ENCODE measurements around the gene MORF4L1. TPM values are rescaled to one million over a fixed set of nuclear protein-coding genes. Genes with fewer than 3 reads are reported as not detected.
"Not testable (repeated sequence)": the region's sequence is repeated elsewhere in the genome, so short reads cannot be mapped to it uniquely, and the experiment has no call there.

The MORF4L1 gene
- total and polyA plus RNA-seq, 2 experiments from 2014 or later = 357 to 388 TPM

GRCh38 chr15:78859971-78860719, 12.5 kb upstream of the MORF4L1 start:
- DNase-seq = peak; percentile 90
- Histone ChIP-seq H3K9ac (peak overlapping the region; percentile 89), H3K4me2 (ENCODE audit: unreplicated experiment) (peak overlapping the region; percentile 80), H4K20me1 (ENCODE audit: insufficient read depth) (no peaks in the 10 kb centered on the region), H3K9me3 (ENCODE audit: low read depth) (no peaks in the 10 kb centered on the region), H3K4me1 (ENCODE audit: insufficient read depth) (peaks cover 7% of the 10 kb centered on the region), H3K9me2 (ENCODE audit: insufficient read depth) (no peaks in the 10 kb centered on the region), H3K27me3 (replicated peaks; ENCODE audit: insufficient read depth) (no peaks in the 10 kb centered on the region), H3K27ac (peak overlapping the region; percentile 93), H3K4me3 (peak overlapping the region; percentile 77), H2AFZ (peak overlapping the region; percentile 94), H3F3A (ENCODE audit: insufficient read depth) (peaks cover 24% of the 10 kb centered on the region), H3K36me3 (ENCODE audit: low read depth) (no peaks in the 10 kb centered on the region), H3K79me2 (ENCODE audit: insufficient read depth) (no peaks in the 10 kb centered on the region)
- in situ Hi-C loops (cut with MboI) = no loop called here
- 1 to 2% methylated on average over 28 of the region's 28 CpGs for WGBS, 2 experiments (ENCODE audit: low coverage in 1 of 2, low lambda C conversion rate in 2 of 2, missing lambda C conversion rate in 2 of 2)
- TF ChIP-seq EZH2 (IDR thresholded peaks at IDR 0.05; ENCODE audit: insufficient read depth, poor library complexity, severe bottlenecking) = no peak
- TF ChIP-seq EZH2phosphoT487 (IDR thresholded peaks at IDR 0.05; ENCODE audit: insufficient read depth, low read depth) = no peak

GRCh38 chr15:78865585-78865984, 7.1 kb upstream of the MORF4L1 start:
- H3K4me3 ChIP-seq; H3K9me2 ChIP-seq (ENCODE audit: insufficient read depth); H2AFZ ChIP-seq; H3F3A ChIP-seq (ENCODE audit: insufficient read depth); H3K36me3 ChIP-seq (ENCODE audit: low read depth); DNase-seq; H3K79me2 ChIP-seq (ENCODE audit: insufficient read depth); H4K20me1 ChIP-seq (ENCODE audit: insufficient read depth); H3K27ac ChIP-seq; H3K9me3 ChIP-seq (ENCODE audit: low read depth); H3K4me2 ChIP-seq (ENCODE audit: unreplicated experiment); in situ Hi-C loops (cut with MboI); H3K9ac ChIP-seq; H3K4me1 ChIP-seq (ENCODE audit: insufficient read depth); H3K27me3 ChIP-seq (replicated peaks; ENCODE audit: insufficient read depth): not testable (repeated sequence)
- WGBS, 2 experiments (ENCODE audit: low coverage in 1 of 2, low lambda C conversion rate in 2 of 2, missing lambda C conversion rate in 2 of 2) = 91 to 95% methylated on average over 10 of the region's 10 CpGs

- H2AFZ ChIP-seq; DNase-seq; H3K36me3 ChIP-seq (ENCODE audit: low read depth); H3K27me3 ChIP-seq (replicated peaks; ENCODE audit: insufficient read depth); H3K9ac ChIP-seq; H3K4me3 ChIP-seq; H3F3A ChIP-seq (ENCODE audit: insufficient read depth); in situ Hi-C loops (cut with MboI); H3K4me2 ChIP-seq (ENCODE audit: unreplicated experiment); H3K9me3 ChIP-seq (ENCODE audit: low read depth); H3K27ac ChIP-seq; H3K79me2 ChIP-seq (ENCODE audit: insufficient read depth); H3K4me1 ChIP-seq (ENCODE audit: insufficient read depth); H3K9me2 ChIP-seq (ENCODE audit: insufficient read depth); H4K20me1 ChIP-seq (ENCODE audit: insufficient read depth): not testable (repeated sequence)
- WGBS, 2 experiments (ENCODE audit: low coverage in 1 of 2, low lambda C conversion rate in 2 of 2, missing lambda C conversion rate in 2 of 2) = 35 to 50% methylated on average over 8 of the region's 8 CpGs
Measured at GRCh38 chr15:78866031-78866430, 6.7 kb upstream of the MORF4L1 start.

- Histone ChIP-seq H3F3A (ENCODE audit: insufficient read depth) (no peaks in the 10 kb centered on the region), H3K4me1 (ENCODE audit: insufficient read depth) (peaks cover under 1% of the 10 kb centered on the region), H3K9ac (no peak overlapping the region), H3K79me2 (ENCODE audit: insufficient read depth) (no peaks in the 10 kb centered on the region), H2AFZ (no peak overlapping the region), H3K4me3 (no peak overlapping the region), H3K27ac (no peak overlapping the region), H3K9me3 (ENCODE audit: low read depth) (no peaks in the 10 kb centered on the region), H4K20me1 (ENCODE audit: insufficient read depth) (no peaks in the 10 kb centered on the region), H3K4me2 (ENCODE audit: unreplicated experiment) (no peak overlapping the region), H3K36me3 (ENCODE audit: low read depth) (no peaks in the 10 kb centered on the region), H3K9me2 (ENCODE audit: insufficient read depth) (no peaks in the 10 kb centered on the region), H3K27me3 (replicated peaks; ENCODE audit: insufficient read depth) (no peaks in the 10 kb centered on the region)
- peak; percentile 7 for DNase-seq
- in situ Hi-C loops (cut with MboI) = no loop called here
- 53 to 60% methylated on average over 4 of the region's 4 CpGs for WGBS, 2 experiments (ENCODE audit: low coverage in 1 of 2, low lambda C conversion rate in 2 of 2, missing lambda C conversion rate in 2 of 2)
- TF ChIP-seq EZH2 (IDR thresholded peaks at IDR 0.05; ENCODE audit: insufficient read depth, poor library complexity, severe bottlenecking) = no peak
- TF ChIP-seq EZH2phosphoT487 (IDR thresholded peaks at IDR 0.05; ENCODE audit: insufficient read depth, low read depth) = no peak
Measured at GRCh38 chr15:78866803-78867202, 5.9 kb upstream of the MORF4L1 start.

GRCh38 chr15:78868366-78868765, 4.3 kb upstream of the MORF4L1 start:
- Histone ChIP-seq H3K27ac (no peak overlapping the region), H3K36me3 (ENCODE audit: low read depth) (no peaks in the 10 kb centered on the region), H2AFZ (no peak overlapping the region), H3K4me1 (ENCODE audit: insufficient read depth) (peaks cover 7% of the 10 kb centered on the region), H3K9me2 (ENCODE audit: insufficient read depth) (no peaks in the 10 kb centered on the region), H3K79me2 (ENCODE audit: insufficient read depth) (peaks cover 2% of the 10 kb centered on the region; the same call in 1 of the 2 replicates), H3K9ac (no peak overlapping the region), H3K27me3 (replicated peaks; ENCODE audit: insufficient read depth) (no peaks in the 10 kb centered on the region), H3K4me3 (no peak overlapping the region), H3K4me2 (ENCODE audit: unreplicated experiment) (no peak overlapping the region), H4K20me1 (ENCODE audit: insufficient read depth) (no peaks in the 10 kb centered on the region), H3F3A (ENCODE audit: insufficient read depth) (no peaks in the 10 kb centered on the region), H3K9me3 (ENCODE audit: low read depth) (no peaks in the 10 kb centered on the region)
- no peak for DNase-seq
- in situ Hi-C loops (cut with MboI) = no loop called here
- TF ChIP-seq EZH2phosphoT487 (IDR thresholded peaks at IDR 0.05; ENCODE audit: insufficient read depth, low read depth) (no peak), EZH2 (IDR thresholded peaks at IDR 0.05; ENCODE audit: insufficient read depth, poor library complexity, severe bottlenecking) (no peak)
- 86 to 95% methylated on average over 3 of the region's 3 CpGs for WGBS, 2 experiments (ENCODE audit: low coverage in 1 of 2, low lambda C conversion rate in 2 of 2, missing lambda C conversion rate in 2 of 2)

- H3K9me2 ChIP-seq (ENCODE audit: insufficient read depth); in situ Hi-C loops (cut with MboI); DNase-seq; H3K27me3 ChIP-seq (replicated peaks; ENCODE audit: insufficient read depth); H3K9me3 ChIP-seq (ENCODE audit: low read depth); H3K36me3 ChIP-seq (ENCODE audit: low read depth): not testable (repeated sequence)
- Histone ChIP-seq H4K20me1 (ENCODE audit: insufficient read depth) (peaks cover 12% of the 10 kb centered on the region), H3F3A (ENCODE audit: insufficient read depth) (peaks cover 27% of the 10 kb centered on the region), H3K4me2 (ENCODE audit: unreplicated experiment) (peak overlapping the region; percentile 89), H3K4me1 (ENCODE audit: insufficient read depth) (peaks cover 22% of the 10 kb centered on the region), H3K4me3 (peak overlapping the region; percentile 66), H2AFZ (peak overlapping the region; percentile 97), H3K9ac (peak overlapping the region; percentile 99), H3K79me2 (ENCODE audit: insufficient read depth) (peaks cover 34% of the 10 kb centered on the region), H3K27ac (peak overlapping the region; percentile 99)
- 71 to 72% methylated on average over 24 of the region's 24 CpGs for WGBS, 2 experiments (ENCODE audit: low coverage in 1 of 2, low lambda C conversion rate in 2 of 2, missing lambda C conversion rate in 2 of 2)
Measured at GRCh38 chr15:78871483-78872127, 1.1 kb upstream of the MORF4L1 start.

Measured in GM23248 (cell line).